HepG2 (cell line): ENCODE data around the gene APOL4. TPM values are rescaled to one million over a fixed set of nuclear protein-coding genes. Genes with fewer than 3 reads are reported as not detected.

Experiments
- FOXJ3 ChIP-seq: sonication (generic); formaldehyde crosslinking; IDR thresholded peaks from 2 replicates; pipeline ENCODE4 v1.4.0; 2020; ENCODE audit warnings: missing genetic modification reagents, mild to moderate bottlenecking, borderline replicate concordance
- HINFP ChIP-seq: sonication (generic); formaldehyde crosslinking; IDR thresholded peaks from 2 replicates; pipeline ENCODE4 v1.4.0; 2020; ENCODE audit warnings: low read depth, mild to moderate bottlenecking, missing genetic modification reagents
- KDM2A ChIP-seq: sonication (generic); formaldehyde crosslinking; IDR thresholded peaks from 2 replicates; pipeline ENCODE4 v1.4.0; 2020; ENCODE audit warnings: low read depth, missing genetic modification reagents, borderline replicate concordance
- SOX6 ChIP-seq, 2 experiments: fragments of 450-650 bp in 1 of 2; sonication (generic) in 1 of 2; formaldehyde crosslinking in 1 of 2; IDR thresholded peaks; 2 replicates each; pipeline versions ENCODE4 v1.4.0 to v1.6.1; 2017 to 2020; ENCODE audit warnings: antibody characterized with exemption in 1 of 2, mild to moderate bottlenecking in 1 of 2, missing genetic modification reagents in 1 of 2
- ZNF253 ChIP-seq: sonication (generic); formaldehyde crosslinking; IDR thresholded peaks from 2 replicates; pipeline ENCODE4 v1.8.0; 2022; ENCODE audit warnings: mild to moderate bottlenecking, missing genetic modification reagents, borderline replicate concordance
- ZNF720 ChIP-seq: sonication (generic); formaldehyde crosslinking; IDR thresholded peaks from 2 replicates; pipeline ENCODE4 v1.4.0; 2020; ENCODE audit warnings: missing genetic modification reagents
- ZSCAN9 ChIP-seq: IDR thresholded peaks from 2 replicates; pipeline ENCODE4 v1.6.1; 2016; ENCODE audit warnings: borderline replicate concordance
- polyA plus RNA-seq, 8 experiments: library from polyadenylated mRNA; depleted of rRNA in 3 of 8; stranded (reverse) in 7 of 8; unstranded in 1 of 8; fragments of >200 nt; fragmentation: Illumina TruSeq in 4 of 8; extraction: Trizol in 4 of 8; gene quantifications; 2 replicates each; pipeline versions ENCODE4 v1.2.1 to v1.2.3, GENCODE V29; 2011 to 2016; ENCODE audit warnings: low read depth in 4 of 8, missing spikeins in 1 of 8, mixed read lengths in 1 of 8; ENCODE audit not compliant: insufficient read depth in 1 of 8
- total RNA-seq, 5 experiments: library from RNA; depleted of rRNA; stranded (reverse); fragments of >200 nt; fragmentation: Illumina TruSeq; extraction: Trizol; gene quantifications; 2 replicates each; pipeline ENCODE4 v1.2.3, GENCODE V29; 2016; ENCODE audit warnings: low read depth in 1 of 5
- TF ChIP-seq, protein P1 (sequence below): sonication (generic); formaldehyde crosslinking; IDR thresholded peaks from one replicate; pipeline ENCODE4 v1.5.1; 2020; ENCODE audit warnings: mild to moderate bottlenecking, missing genetic modification reagents; ENCODE audit errors: not compliant biosample characterization
- TF ChIP-seq, protein P2 (sequence below): sonication (generic); formaldehyde crosslinking; IDR thresholded peaks from 2 replicates; pipeline ENCODE4 v1.4.0; 2020; ENCODE audit warnings: missing genetic modification reagents, low read depth, mild to moderate bottlenecking, borderline replicate concordance

Gene APOL4
- total and polyA plus RNA-seq, 2 of the 13 experiments (the other 11 are each of a cell fraction or from before 2014, with no cell fraction given): 0.77 to 2.8 TPM

GRCh38 chr22:36221799-36222751, 20.5 kb upstream of the APOL4 start (continued):
- TF ChIP-seq, protein P1, sequence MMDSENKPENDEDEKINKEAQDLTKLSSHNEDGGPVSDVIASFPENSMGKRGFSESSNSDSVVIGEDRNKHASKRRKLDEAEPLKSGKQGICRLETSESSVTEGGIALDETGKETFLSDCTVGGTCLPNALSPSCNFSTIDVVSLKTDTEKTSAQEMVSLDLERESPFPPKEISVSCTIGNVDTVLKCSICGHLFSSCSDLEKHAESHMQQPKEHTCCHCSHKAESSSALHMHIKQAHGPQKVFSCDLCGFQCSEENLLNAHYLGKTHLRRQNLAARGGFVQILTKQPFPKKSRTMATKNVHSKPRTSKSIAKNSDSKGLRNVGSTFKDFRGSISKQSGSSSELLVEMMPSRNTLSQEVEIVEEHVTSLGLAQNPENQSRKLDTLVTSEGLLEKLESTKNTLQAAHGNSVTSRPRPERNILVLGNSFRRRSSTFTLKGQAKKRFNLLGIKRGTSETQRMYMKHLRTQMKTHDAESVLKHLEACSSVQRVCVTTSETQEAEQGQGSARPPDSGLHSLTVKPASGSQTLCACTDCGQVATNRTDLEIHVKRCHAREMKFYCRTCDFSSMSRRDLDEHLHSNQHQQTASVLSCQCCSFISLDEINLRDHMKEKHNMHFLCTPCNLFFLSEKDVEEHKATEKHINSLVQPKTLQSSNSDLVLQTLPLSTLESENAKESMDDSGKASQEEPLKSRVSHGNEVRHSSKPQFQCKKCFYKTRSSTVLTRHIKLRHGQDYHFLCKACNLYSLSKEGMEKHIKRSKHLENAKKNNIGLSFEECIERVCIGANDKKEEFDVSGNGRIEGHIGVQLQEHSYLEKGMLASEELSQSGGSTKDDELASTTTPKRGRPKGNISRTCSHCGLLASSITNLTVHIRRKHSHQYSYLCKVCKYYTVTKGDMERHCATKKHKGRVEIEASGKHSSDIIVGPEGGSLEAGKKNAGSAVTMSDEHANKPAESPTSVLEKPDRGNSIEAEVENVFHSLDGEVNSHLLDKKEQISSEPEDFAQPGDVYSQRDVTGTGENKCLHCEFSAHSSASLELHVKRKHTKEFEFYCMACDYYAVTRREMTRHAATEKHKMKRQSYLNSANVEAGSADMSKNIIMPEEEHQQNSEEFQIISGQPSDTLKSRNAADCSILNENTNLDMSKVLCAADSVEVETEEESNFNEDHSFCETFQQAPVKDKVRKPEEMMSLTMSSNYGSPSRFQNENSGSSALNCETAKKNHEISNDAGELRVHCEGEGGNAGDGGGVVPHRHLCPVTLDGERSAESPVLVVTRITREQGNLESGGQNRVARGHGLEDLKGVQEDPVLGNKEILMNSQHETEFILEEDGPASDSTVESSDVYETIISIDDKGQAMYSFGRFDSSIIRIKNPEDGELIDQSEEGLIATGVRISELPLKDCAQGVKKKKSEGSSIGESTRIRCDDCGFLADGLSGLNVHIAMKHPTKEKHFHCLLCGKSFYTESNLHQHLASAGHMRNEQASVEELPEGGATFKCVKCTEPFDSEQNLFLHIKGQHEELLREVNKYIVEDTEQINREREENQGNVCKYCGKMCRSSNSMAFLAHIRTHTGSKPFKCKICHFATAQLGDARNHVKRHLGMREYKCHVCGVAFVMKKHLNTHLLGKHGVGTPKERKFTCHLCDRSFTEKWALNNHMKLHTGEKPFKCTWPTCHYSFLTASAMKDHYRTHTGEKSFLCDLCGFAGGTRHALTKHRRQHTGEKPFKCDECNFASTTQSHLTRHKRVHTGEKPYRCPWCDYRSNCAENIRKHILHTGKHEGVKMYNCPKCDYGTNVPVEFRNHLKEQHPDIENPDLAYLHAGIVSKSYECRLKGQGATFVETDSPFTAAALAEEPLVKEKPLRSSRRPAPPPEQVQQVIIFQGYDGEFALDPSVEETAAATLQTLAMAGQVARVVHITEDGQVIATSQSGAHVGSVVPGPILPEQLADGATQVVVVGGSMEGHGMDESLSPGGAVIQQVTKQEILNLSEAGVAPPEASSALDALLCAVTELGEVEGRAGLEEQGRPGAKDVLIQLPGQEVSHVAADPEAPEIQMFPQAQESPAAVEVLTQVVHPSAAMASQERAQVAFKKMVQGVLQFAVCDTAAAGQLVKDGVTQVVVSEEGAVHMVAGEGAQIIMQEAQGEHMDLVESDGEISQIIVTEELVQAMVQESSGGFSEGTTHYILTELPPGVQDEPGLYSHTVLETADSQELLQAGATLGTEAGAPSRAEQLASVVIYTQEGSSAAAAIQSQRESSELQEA: no peak
- no peak for TF ChIP-seq SOX6 (IDR thresholded peaks at IDR 0.05)
- 0 out of 2 replicates have a peak, but pooled peaks have one; percentile 14 for TF ChIP-seq SOX6 (CRISPR knock-in tag; IDR thresholded peaks at IDR 0.05)
- TF ChIP-seq, protein P2, sequence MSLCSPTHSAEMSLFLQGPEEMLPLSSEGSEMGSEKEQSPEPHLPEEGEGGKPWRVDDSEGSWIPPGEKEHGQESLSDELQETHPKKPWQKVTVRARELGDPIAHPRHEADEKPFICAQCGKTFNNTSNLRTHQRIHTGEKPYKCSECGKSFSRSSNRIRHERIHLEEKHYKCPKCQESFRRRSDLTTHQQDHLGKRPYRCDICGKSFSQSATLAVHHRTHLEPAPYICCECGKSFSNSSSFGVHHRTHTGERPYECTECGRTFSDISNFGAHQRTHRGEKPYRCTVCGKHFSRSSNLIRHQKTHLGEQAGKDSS (CRISPR knock-in tag): peak; percentile 61; the same call in 1 of the 2 replicates
- no peak for TF ChIP-seq ZNF720 (CRISPR knock-in tag)
- peak; percentile 22; the same call in 1 of the 2 replicates for TF ChIP-seq HINFP (CRISPR knock-in tag)
- no peak for TF ChIP-seq ZNF253 (CRISPR knock-in tag)
- TF ChIP-seq FOXJ3 (CRISPR knock-in tag): no peak
- TF ChIP-seq KDM2A: peak; percentile 32; the same call in 1 of the 2 replicates
- no peak for TF ChIP-seq ZSCAN9
